NCI-H2227 (cell line): ENCODE results near the gene PYDC1.

ENCODE experiments used
- DNase-seq: peaks from one replicate; lab custom pipeline; 2025; ENCODE audit not compliant: unreplicated experiment; lab: John Stamatoyannopoulos, UW

The PYDC1 gene

GRCh38 chr16:31181102-31181830 is 35.7 kb downstream of the PYDC1 start:
- DNase-seq, result peak; percentile 43

- DNase-seq, result peak; percentile 96
Measured at GRCh38 chr16:31179747-31180459, 37.0 kb downstream of the PYDC1 start, which contains the start of gene FUS. Gene FUS, plus strand, starts transcription at chr16:31180139. Its CDS starts 76 bp downstream, at chr16:31180215.

GRCh38 chr16:31179219-31179746 is 37.7 kb downstream of the PYDC1 start:
- DNase-seq, result peak; percentile 53

- no peak for DNase-seq
Measured at GRCh38 chr16:31177136-31177535, 39.8 kb downstream of the PYDC1 start.

GRCh38 chr16:31170048-31170447 is 46.9 kb downstream of the PYDC1 start:
- DNase-seq, result peak; percentile 85

- no peak for DNase-seq
Measured at GRCh38 chr16:31168848-31169247, 48.1 kb downstream of the PYDC1 start.

GRCh38 chr16:31167315-31167714 is 49.6 kb downstream of the PYDC1 start:
- no peak for DNase-seq
